ENCODE measurements around the gene CEP192.
A peak's percentile ranks its signal among the peaks of the same experiment; 100 is the strongest.
"Not testable (repeated sequence)": the region's sequence is repeated elsewhere in the genome, so short reads cannot be mapped to it uniquely, and the experiment has no call there.

Gene CEP192, protein sequence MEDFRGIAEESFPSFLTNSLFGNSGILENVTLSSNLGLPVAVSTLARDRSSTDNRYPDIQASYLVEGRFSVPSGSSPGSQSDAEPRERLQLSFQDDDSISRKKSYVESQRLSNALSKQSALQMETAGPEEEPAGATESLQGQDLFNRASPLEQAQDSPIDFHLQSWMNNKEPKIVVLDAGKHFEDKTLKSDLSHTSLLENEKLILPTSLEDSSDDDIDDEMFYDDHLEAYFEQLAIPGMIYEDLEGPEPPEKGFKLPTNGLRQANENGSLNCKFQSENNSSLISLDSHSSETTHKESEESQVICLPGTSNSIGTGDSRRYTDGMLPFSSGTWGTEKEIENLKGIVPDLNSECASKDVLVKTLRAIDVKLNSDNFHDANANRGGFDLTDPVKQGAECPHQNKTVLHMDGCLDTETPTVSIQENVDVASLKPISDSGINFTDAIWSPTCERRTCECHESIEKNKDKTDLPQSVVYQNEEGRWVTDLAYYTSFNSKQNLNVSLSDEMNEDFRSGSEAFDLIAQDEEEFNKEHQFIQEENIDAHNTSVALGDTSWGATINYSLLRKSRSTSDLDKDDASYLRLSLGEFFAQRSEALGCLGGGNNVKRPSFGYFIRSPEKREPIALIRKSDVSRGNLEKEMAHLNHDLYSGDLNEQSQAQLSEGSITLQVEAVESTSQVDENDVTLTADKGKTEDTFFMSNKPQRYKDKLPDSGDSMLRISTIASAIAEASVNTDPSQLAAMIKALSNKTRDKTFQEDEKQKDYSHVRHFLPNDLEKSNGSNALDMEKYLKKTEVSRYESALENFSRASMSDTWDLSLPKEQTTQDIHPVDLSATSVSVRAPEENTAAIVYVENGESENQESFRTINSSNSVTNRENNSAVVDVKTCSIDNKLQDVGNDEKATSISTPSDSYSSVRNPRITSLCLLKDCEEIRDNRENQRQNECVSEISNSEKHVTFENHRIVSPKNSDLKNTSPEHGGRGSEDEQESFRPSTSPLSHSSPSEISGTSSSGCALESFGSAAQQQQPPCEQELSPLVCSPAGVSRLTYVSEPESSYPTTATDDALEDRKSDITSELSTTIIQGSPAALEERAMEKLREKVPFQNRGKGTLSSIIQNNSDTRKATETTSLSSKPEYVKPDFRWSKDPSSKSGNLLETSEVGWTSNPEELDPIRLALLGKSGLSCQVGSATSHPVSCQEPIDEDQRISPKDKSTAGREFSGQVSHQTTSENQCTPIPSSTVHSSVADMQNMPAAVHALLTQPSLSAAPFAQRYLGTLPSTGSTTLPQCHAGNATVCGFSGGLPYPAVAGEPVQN (N-terminal part only)

DNA sequence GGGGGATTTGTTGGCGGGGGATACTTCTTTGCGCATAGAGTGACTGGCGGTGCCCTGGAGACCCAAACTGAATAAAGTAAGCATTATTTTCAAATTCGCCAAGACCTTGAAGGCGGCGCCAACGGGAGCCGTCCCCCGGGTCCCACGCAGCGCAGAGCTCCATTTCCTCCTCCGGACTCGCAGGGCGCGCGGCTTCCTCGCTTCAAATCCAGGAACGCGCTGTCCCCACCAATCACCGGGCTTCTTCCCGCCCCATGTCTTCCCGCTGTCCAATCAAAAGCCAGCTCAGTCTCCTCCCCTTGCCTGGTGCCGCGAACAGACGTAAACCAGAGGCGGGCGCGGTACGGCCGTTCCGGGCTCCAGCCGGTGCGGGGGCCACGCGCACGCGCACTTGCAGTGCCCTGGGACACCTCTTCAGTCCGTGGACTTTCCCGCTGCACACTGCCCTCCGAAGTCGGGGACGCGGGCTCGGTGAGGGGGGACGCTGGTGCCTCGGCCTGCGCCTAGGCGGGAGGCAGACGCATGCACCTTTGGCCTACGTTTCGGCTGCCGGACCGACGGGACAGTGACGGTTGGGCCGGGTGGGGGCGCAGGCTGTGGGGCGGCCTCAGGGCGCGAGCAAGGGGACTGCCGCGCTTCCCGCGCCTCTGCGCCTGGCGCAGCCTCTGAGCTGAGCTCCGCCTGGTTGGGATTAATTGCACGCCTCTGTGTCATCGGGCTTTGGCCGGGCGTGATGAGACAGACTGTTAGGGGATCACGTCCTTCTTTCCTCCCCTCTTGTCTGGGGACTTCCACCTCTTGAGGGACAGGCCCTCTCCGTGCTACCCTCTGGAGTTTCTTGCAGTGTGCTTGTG lies at the start of gene CEP192:
Gene CEP192, plus strand, starts transcription at position 396 of the 854 bp plus-strand sequence. CDS start 8,063 bp downstream, outside the sequence.
- DNase-seq = peak; percentile 97

DNA sequence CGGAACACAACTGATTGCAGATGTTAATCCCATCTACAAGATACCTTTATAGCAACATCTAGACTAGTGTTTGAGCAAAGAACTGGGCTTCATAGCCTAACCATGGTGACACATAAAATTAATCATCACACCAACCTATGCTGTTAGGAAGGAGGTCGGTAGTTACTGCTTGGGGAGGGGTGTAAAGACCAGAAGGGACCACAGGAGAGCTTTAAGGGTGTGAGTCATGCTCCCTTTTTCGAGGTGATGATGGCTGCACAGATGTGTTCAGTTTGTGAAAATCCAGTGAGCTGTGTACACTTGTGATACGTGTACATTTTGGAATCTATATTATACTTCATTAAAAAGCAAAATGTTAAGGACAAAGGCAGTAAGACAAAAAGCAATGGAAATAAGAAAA lies 47.9 kb upstream of the CEP192 start:
- no peak for DNase-seq

DNA sequence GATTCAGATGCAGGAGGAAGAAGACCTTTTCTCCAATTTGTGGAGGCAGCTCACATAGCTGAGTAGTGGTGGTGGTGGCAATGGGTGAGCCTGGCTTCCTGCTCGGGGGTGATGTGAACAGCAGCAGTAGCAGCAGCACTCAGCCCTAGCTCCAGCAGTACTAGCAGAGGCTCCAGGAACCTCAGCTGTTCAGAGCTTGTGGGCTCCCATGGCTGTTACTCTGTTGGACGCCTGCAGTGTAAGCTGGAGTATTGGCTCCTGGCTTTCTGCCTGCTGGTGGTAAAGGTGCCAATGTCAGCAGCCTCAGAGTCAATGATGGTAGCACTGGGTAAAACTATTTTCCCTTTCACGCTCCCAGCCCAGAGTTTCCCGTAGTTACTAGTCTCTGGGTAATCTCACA lies 46.5 kb upstream of the CEP192 start:
- DNase-seq = no peak

DNA sequence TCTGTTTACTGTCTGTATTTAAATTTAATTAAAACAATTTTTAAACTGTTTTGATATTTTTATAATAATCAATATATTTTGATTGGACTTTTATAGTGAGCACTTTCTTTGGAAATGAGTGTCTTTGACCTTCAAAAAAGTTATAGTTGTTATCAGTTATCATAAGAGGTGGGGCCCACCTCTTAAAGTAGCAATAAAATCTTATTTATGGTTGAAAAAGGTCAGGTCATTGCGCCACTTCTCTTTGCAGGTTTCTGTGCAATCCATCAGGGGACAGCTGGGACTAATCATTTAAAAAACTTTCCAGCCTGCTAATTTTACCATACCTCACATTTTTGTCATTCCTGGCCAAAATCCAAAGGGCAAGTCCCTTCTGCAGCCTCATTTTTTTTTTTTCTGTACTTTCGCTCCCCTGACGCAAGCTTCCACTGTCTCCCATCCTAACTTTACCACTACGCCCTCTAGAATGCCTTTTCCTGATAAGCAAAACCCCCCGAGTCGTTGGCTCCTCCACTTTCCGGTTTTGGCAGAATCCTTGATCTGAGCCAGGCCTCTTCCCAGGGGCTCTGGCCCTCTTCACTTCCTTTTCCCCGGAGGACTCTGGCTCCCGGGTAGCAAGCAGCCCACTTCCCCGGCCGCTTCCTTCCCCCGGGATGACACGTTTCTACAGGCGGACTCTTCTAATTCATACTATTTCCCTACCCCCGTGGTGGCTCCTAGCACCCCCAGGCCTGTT lies 44.4 kb upstream of the CEP192 start:
- no peak for DNase-seq

DNA sequence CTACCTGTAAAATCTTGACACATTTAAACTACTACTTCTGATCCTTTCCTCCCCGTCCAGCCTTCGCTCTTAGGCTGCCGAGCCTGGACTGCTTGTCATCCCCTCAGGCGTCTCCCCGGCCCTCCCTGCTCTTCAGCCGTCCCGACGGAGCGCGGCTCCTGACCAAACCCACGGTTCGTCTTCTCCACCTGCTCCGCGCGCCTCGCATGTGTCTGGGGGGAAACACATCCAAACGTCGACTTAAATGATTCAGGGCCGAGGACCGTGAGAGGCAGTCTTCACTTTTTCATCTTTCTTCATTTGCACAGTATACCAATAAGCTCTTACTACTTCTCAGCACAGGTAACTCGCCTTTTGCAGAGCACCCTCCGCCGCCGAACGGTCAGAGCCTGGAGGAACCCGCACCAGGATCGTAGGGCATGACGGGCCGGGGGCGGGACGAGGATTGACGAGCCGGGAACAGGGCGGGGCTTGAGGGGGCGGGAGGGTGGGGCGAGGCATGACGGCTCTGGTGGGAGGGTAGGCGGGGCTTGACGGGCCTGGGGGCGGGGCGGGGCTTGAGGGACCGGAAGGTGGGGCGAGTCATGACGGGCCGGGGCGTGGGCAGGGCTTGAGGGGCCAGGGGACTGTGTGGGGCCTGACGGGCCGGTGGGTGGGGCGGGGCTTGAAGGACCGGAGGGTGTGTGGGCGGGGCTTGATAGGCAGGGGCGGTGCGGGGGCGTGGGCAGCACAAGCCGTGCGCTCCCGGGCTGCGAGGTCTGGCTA lies 43.7 kb upstream of the CEP192 start, which contains the start of gene SEH1L:
Gene SEH1L, plus strand, starts transcription at position 727 of the 765 bp plus-strand sequence. CDS start 111 bp downstream, outside the sequence.
- peak; percentile 100 for DNase-seq

DNA sequence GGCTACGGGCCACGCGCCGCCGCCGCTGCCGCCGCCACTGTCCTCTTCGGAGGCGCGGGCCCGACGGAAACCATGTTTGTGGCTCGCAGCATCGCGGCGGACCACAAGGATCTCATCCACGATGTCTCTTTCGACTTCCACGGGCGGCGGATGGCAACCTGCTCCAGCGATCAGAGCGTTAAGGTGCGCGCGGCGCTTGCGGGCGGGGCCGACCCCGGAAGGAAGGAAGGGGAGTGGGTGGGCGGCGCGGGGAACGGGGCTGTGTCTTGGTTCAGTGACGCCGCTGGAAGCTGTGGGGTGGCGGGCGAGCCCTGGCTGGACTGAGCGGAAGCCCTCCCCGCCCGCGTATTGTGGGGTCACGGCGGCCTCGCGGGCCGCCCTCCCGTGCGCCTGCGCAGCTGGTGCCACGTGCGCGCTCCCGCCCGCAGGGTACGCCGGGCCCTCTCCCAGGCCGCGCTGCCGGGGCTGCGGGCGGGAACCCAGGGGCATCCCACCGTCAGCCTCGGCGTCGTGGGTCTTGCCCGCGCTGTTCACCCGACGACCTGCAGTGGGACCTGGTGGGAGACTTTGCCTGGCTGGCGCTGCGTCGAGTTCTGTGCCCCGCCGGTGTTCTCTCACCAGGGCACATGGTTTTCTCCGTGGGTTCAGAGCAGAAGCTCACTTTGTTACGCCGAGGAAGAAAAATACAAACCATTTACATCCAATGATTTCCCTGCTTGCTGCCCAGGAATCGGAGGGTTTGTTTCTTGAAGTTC lies 42.9 kb upstream of the CEP192 start:
- DNase-seq = peak; percentile 99

DNA sequence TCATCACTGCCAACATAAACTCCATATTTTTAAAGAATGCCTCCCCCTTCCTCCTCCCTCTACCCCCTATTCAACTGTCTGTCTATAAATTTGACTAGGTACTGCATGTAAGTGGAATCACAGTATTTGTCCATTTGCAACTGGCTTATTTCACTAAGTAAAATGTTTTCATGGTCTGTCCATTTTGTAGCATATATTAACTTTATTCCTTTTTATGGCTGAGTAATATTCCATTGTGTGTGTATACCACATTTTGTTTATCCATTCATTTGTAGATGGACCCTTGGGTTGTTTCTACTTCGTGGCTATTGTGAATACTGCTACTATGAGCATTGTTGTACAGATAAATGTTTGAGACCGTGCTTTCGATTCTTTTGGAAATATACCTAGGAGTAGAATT lies 32.7 kb upstream of the CEP192 start:
- DNase-seq = no peak

DNA sequence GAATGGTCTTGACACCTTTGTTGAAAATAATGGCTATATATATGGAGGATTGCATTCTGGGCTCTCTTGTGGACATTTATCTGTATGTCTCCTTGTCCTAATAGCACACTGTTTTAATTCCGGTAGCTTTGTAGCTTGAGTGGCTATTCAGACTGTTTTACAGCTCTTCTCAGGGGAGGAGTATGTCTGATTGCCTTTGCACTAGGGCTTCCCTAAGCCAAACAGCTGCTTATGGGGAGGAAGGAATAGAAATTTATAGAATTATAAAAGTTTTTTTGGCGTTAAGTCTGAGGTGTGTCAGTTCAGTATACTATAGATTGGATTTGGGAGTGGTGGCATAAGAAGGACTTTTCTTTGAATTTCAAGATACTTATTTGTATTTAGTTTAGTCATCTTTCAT lies 30.8 kb upstream of the CEP192 start:
- DNase-seq = no peak

GRCh38 chr18:12960853-12961397 lies 30.2 kb upstream of the CEP192 start:
- DNase-seq = no peak

- no peak for DNase-seq
Observed at GRCh38 chr18:12963069-12963468, 28.1 kb upstream of the CEP192 start.

- DNase-seq = no peak
Observed at GRCh38 chr18:12968115-12968514, 23.0 kb upstream of the CEP192 start.

DNA sequence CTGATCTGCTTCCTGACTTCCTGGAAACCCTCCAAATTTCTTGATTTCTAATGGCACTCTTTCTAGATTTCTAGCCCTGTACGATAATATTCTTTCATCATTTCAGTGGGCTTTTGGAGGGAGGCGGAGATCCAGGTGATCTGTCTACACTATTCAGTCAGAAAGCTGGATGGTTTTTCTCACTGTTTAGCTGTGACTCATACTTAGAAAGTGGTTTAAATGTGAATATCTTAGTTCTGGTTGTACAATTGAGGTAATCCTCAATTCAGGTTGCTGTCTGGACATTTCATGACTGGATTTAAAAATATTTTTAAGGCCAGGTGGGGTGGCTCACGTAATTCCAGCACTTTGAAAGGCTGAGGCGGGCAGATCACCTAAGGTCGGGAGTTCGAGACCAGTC lies 22.5 kb upstream of the CEP192 start:
- DNase-seq = no peak

DNA sequence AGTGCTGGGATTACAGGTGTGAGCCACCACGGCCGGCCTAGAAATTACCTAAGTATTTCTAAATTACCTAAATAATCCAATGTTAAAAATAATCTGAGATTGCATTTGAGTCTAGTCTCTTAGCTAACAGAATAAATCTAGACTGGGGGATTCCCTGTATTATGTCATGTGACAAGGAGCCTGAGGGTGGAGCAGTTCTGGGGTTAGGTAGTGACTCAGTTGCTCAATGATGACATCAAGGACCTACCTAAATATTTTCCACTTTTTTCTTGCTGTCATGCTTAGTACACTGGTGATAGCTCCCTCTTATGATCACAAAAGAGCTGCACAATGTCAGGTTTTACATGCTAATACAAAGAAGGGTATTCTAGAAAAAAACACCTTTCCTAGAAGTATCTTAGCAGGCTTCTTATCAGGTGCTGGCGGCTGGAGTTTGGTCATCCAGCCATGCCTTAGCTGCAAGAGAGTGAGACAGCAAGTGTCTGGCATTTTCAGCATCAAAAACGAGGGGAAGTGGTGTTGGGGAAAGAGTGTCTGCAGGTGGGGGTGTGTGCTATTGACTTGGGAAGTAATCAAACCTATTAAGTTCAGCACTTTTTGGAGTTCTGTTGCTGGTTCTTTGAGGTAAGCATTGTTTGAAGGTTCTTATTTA lies 17.5 kb upstream of the CEP192 start:
- DNase-seq = no peak

- no peak for DNase-seq
Observed at GRCh38 chr18:12975488-12975887, 15.7 kb upstream of the CEP192 start.

DNA sequence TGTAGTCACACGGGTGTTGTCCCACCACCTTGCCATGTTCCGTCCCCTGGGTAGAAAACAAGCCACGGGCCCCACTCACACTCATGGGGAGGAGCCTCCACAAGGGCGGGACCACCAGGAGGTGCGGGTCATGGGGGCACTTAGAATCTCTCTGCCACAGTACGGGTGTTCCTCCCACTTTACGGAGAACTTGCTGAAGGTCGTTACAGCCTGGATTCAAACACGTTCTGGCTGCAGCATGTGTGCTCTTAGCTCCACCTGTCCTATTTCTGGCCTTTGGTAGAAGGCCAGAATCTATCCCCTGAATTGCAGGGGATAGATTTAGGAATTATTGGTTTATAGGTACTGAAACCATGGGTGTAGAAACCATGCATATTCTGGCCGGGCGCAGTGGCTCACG lies 14.9 kb upstream of the CEP192 start:
- no peak for DNase-seq

DNA sequence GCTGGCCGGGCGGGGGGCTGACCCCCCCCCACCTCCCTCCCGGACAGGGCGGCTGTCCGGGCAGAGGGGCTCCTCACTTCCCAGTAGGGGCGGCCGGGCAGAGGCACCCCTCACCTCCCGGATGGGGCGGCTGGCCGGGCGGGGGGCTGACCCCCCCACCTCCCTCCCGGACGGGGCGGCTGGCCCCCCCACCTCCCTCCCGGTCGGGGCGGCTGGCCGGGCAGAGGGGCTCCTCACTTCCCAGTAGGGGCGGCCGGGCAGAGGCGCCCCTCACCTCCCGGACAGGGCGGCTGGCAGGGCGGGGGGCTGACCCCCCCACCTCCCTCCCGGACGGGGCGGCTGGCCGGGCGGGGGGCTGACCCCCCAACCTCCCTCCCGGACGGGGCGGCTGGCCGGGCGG lies 11.1 kb upstream of the CEP192 start:
- DNase-seq = not testable (repeated sequence)

DNA sequence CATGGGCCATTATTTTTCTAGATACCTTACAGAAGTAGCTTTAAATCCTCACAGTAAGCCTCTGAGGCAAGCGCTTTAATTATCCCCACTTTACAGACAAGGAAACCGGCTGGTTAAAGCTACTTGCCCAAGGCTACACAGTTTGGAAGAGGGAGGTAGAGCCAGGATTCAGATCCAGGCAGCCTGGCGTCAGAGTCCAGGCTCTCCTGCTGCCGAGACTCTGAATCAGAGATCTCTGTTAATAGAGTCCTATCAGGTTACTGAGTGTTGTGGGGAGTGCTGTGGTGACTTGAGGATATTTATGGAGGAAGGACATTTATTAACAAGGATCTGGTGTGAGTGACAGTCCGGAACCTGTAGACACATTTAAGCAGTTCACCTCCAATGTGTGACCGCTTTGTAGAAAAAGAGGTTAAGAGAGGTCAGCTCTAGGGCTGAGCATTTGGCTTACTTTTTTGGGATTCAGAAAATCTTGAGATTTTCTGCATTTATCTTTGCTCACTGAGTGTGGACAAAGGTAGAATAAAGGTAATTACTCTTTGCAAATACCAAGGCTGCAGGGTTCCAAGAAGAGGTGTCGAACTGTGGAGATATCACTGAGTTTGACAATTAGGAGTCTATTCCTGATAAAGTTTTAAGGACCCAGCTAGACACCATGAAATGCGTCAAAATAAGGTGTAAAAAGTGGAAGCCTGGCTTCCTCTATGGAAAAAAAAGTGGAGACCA lies 1.6 kb upstream of the CEP192 start:
- DNase-seq = no peak

GRCh38 chr18:12990123-12990475 lies 1.1 kb upstream of the CEP192 start:
- DNase-seq = no peak

Measured in CD4-positive, alpha-beta T cell treated with Interleukin-6 for 4 hours (primary cell).